Measurements from ENCODE around the gene GRB10. TPM values are rescaled to one million over a fixed set of nuclear protein-coding genes. Genes with fewer than 3 reads are reported as not detected.

GRB10 gene
- polyA plus RNA-seq, 3 donors = 1.3 to 3.1 (median 1.5) TPM

- Histone ChIP-seq H3K27ac (ENCODE audit: low read depth in 1 of 2, low read length in 2 of 2) (no peak overlapping the region), H3K4me1 (ENCODE audit: control insufficient read depth in 1 of 2, insufficient read depth in 2 of 2, low read length in 2 of 2) (no peaks in the 10 kb centered on the region), H3K79me2 (ENCODE audit: insufficient read depth, low read length) (no peaks in the 10 kb centered on the region), H3K4me2 (replicated peaks; ENCODE audit: extremely low read depth, low read length, poor library complexity, severe bottlenecking) (no peak overlapping the region), H3K9me3 (replicated peaks in 1 of 2; ENCODE audit: control insufficient read depth in 1 of 2, insufficient read depth in 1 of 2, low read length in 2 of 2) (no peaks in the 10 kb centered on the region), H3K9ac (ENCODE audit: insufficient read depth, low read length, poor library complexity, severe bottlenecking) (no peak overlapping the region), H2AFZ (ENCODE audit: insufficient read depth, low read depth, low read length, poor library complexity, severe bottlenecking) (no peak overlapping the region), H3K36me3 (replicated peaks in 1 of 2; ENCODE audit: control insufficient read depth in 1 of 2, insufficient read depth in 2 of 2, low read length in 2 of 2) (no peaks in the 10 kb centered on the region), H3K27me3 (ENCODE audit: control insufficient read depth in 2 of 2, insufficient read depth in 2 of 2, low read length in 2 of 2) (no peaks in the 10 kb centered on the region), H4K20me1 (ENCODE audit: insufficient read depth, low read length) (no peaks in the 10 kb centered on the region), H3K4me3 (replicated peaks in 1 of 3; ENCODE audit: low read depth in 2 of 3, low read length in 3 of 3) (no peak overlapping the region)
- 73% methylated on average over 4 of the region's 5 CpGs for WGBS (ENCODE audit: insufficient coverage)
- Mint-ChIP-seq H3K9me3 (peaks cover 0 to 5% (median 0%) of the 10 kb centered on the region in 7 donors), H3K4me3 (no peak overlapping the region), H3K4me1 (no peaks in the 10 kb centered on the region), H3K27ac (no peak overlapping the region), H3K27me3 (ENCODE audit: low read depth in 3 of 3) (peaks cover 0 to 2% (median 1%) of the 10 kb centered on the region in 3 donors), H3K36me3 (no peaks in the 10 kb centered on the region)
- intact Hi-C loops (cut with micrococcal nuclease) = no loop called here
- no peak for DNase-seq
- TF ChIP-seq CTCF (IDR thresholded peaks at IDR 0.05) = no peak
Measured at GRCh38 chr7:50713123-50713965, 69.4 kb downstream of the GRB10 start.

DNA sequence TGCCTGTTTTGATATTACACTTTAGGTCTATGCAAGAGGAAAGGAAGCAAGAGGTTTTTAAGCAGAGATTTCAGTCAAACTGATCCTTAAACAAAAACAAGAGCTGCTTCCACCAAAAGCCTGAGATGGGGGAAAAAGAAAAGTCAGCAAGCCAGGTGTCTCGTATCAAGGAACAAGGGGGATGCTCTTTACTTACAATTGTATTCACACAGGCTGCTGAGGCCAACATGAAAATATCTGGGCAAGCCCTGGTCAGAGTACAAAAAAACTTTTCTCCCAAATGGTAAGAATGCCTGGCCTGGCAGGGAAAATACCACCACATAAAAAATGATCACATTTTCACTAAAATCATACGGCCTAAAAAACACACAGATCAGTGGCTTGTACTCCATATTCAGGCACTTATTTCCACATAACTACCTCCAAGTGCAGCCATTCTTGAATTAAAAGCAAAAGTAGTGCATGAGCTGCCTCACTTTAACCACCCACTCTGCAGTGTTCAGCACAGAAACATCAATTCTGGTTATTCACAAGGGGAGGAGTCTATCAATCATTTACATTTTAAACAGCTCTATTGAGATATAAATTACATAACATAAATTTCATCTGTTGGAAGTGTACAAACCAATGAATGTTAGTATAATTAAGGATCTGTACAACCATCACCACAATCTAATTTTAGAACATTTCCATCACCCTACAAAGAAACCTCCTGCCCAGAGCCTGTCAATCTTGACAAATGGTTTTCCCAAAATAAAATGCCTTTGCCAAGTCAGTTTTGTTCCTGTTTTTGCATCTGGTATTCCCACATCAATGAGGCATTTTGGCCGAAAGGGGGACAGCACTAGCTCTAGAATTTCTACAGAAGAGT, 70.2 kb downstream of the GRB10 start:
- H3K27ac ChIP-seq (ENCODE audit: low read depth in 1 of 2, low read length in 2 of 2) = no peak overlapping the region
- no peak for TF ChIP-seq CTCF (IDR thresholded peaks at IDR 0.05)

More for the DNA sequence above, 70.2 kb downstream of the GRB10 start:
- no peaks in the 10 kb centered on the region for H3K36me3 Mint-ChIP-seq
- H4K20me1 ChIP-seq (ENCODE audit: insufficient read depth, low read length) = no peaks in the 10 kb centered on the region
- H2AFZ ChIP-seq (ENCODE audit: insufficient read depth, low read depth, low read length, poor library complexity, severe bottlenecking) = no peak overlapping the region
- H3K27me3 ChIP-seq (ENCODE audit: control insufficient read depth in 2 of 2, insufficient read depth in 2 of 2, low read length in 2 of 2) = no peaks in the 10 kb centered on the region
- intact Hi-C loops (cut with micrococcal nuclease) = no loop called here
- no peak overlapping the region for H3K4me2 ChIP-seq (replicated peaks; ENCODE audit: extremely low read depth, low read length, poor library complexity, severe bottlenecking)
- peaks cover 0 to 5% (median 0%) of the 10 kb centered on the region in 7 donors for H3K9me3 Mint-ChIP-seq
- H3K4me3 Mint-ChIP-seq = no peak overlapping the region
- no peaks in the 10 kb centered on the region for H3K36me3 ChIP-seq (replicated peaks in 1 of 2; ENCODE audit: control insufficient read depth in 1 of 2, insufficient read depth in 2 of 2, low read length in 2 of 2)
- H3K9me3 ChIP-seq (replicated peaks in 1 of 2; ENCODE audit: control insufficient read depth in 1 of 2, insufficient read depth in 1 of 2, low read length in 2 of 2) = no peaks in the 10 kb centered on the region
- no peak overlapping the region for H3K9ac ChIP-seq (ENCODE audit: insufficient read depth, low read length, poor library complexity, severe bottlenecking)
- H3K4me1 Mint-ChIP-seq = no peaks in the 10 kb centered on the region
- H3K27ac Mint-ChIP-seq = no peak overlapping the region
- no peak for DNase-seq
- WGBS (ENCODE audit: insufficient coverage) = 55% methylated on average over 1 of the region's 3 CpGs
- no peak overlapping the region for H3K4me3 ChIP-seq (replicated peaks in 1 of 3; ENCODE audit: low read depth in 2 of 3, low read length in 3 of 3)
- H3K4me1 ChIP-seq (ENCODE audit: control insufficient read depth in 1 of 2, insufficient read depth in 2 of 2, low read length in 2 of 2) = no peaks in the 10 kb centered on the region
- H3K27me3 Mint-ChIP-seq (ENCODE audit: low read depth in 3 of 3) = peaks cover 0 to 2% (median 1%) of the 10 kb centered on the region in 3 donors
- H3K79me2 ChIP-seq (ENCODE audit: insufficient read depth, low read length) = no peaks in the 10 kb centered on the region

All from CD14-positive monocyte (primary cell).